Activated CD8-positive, alpha-beta memory T cell treated with anti-CD3 and anti-CD28 coated beads, Interleukin-2, amount 50 U/mL, for 24 hours (primary cell): Measurements from ENCODE around the gene DTYMK.

ENCODE experiments used
- DNase-seq: peaks from one replicate; pipeline ENCODE4 v3.0.0-alpha.2; 2020; ENCODE audit errors: extremely low read depth

DTYMK gene

GRCh38 chr2:241649404-241649803 is 37.2 kb downstream of the DTYMK start:
- DNase-seq = no peak

- no peak for DNase-seq
Measured at GRCh38 chr2:241648453-241648852, 38.2 kb downstream of the DTYMK start.

GRCh38 chr2:241645915-241646645 is 40.5 kb downstream of the DTYMK start:
- no peak for DNase-seq

GRCh38 chr2:241645056-241645914 is 41.3 kb downstream of the DTYMK start:
- DNase-seq = no peak

- no peak for DNase-seq
Measured at GRCh38 chr2:241641631-241642030, 45.0 kb downstream of the DTYMK start.

GRCh38 chr2:241640165-241640795 is 46.3 kb downstream of the DTYMK start:
- no peak for DNase-seq

GRCh38 chr2:241639385-241639784 is 47.2 kb downstream of the DTYMK start:
- DNase-seq = no peak

- DNase-seq = no peak
Measured at GRCh38 chr2:241638940-241639339, 47.7 kb downstream of the DTYMK start.

- no peak for DNase-seq
Measured at GRCh38 chr2:241637795-241638660, 48.6 kb downstream of the DTYMK start.

- peak; percentile 48 for DNase-seq
Measured at GRCh38 chr2:241637018-241637794, 49.4 kb downstream of the DTYMK start, which contains the start of the genes ATG4B and THAP4. TSS of gene ATG4B (plus strand) at chr2:241637693. CDS start at chr2:241637715, 22 bp downstream. TSS of gene THAP4 (minus strand) at chr2:241637158. CDS start at chr2:241637017, 141 bp downstream.

GRCh38 chr2:241636182-241637017 is 50.2 kb downstream of the DTYMK start:
- no peak for DNase-seq

- DNase-seq = no peak
Measured at GRCh38 chr2:241635756-241636155, 50.9 kb downstream of the DTYMK start.

GRCh38 chr2:241633561-241633960 is 53.1 kb downstream of the DTYMK start:
- no peak for DNase-seq

GRCh38 chr2:241632478-241633325 is 53.9 kb downstream of the DTYMK start:
- no peak for DNase-seq

GRCh38 chr2:241629762-241630435 is 56.7 kb downstream of the DTYMK start:
- DNase-seq = no peak

- DNase-seq = no peak
Measured at GRCh38 chr2:241627675-241628074, 58.9 kb downstream of the DTYMK start.
